NOMO-1 treated with DMSO at 0.1 percent for 48 hours (cell line): Measurements from ENCODE around the gene PPIF.
A peak's percentile ranks its signal among the peaks of the same experiment; 100 is the strongest.

Experiments used
- DNase-seq: peaks from one replicate; lab custom pipeline; 2025; ENCODE audit not compliant: unreplicated experiment; lab: John Stamatoyannopoulos, UW

Gene PPIF

GRCh38 chr10:79313320-79313719, 33.9 kb upstream of the PPIF start:
- no peak for DNase-seq

- no peak for DNase-seq
Measured at GRCh38 chr10:79313911-79314439, 33.3 kb upstream of the PPIF start.

GRCh38 chr10:79314761-79315601, 32.3 kb upstream of the PPIF start:
- DNase-seq, result no peak

- no peak for DNase-seq
Measured at GRCh38 chr10:79315602-79315920, 31.7 kb upstream of the PPIF start.

- DNase-seq, result no peak
Measured at GRCh38 chr10:79316671-79317431, 30.4 kb upstream of the PPIF start.

GRCh38 chr10:79318369-79318768, 28.9 kb upstream of the PPIF start:
- no peak for DNase-seq

- no peak for DNase-seq
Measured at GRCh38 chr10:79319115-79319771, 28.0 kb upstream of the PPIF start.

- DNase-seq, result no peak
Measured at GRCh38 chr10:79320316-79320715, 27.0 kb upstream of the PPIF start.

- DNase-seq, result peak; percentile 95
Measured at GRCh38 chr10:79320820-79321493, 26.3 kb upstream of the PPIF start.

- no peak for DNase-seq
Measured at GRCh38 chr10:79321494-79321882, 25.8 kb upstream of the PPIF start.

- no peak for DNase-seq
Measured at GRCh38 chr10:79321951-79322350, 25.3 kb upstream of the PPIF start.

- DNase-seq, result peak; percentile 79
Measured at GRCh38 chr10:79322616-79323543, 24.4 kb upstream of the PPIF start.

GRCh38 chr10:79323602-79324001, 23.7 kb upstream of the PPIF start:
- DNase-seq, result no peak

- no peak for DNase-seq
Measured at GRCh38 chr10:79324032-79324695, 23.1 kb upstream of the PPIF start.

- no peak for DNase-seq
Measured at GRCh38 chr10:79326361-79327089, 20.7 kb upstream of the PPIF start.

GRCh38 chr10:79327090-79327457, 20.2 kb upstream of the PPIF start:
- DNase-seq, result no peak

- DNase-seq, result no peak
Measured at GRCh38 chr10:79328147-79328701, 19.0 kb upstream of the PPIF start.

- no peak for DNase-seq
Measured at GRCh38 chr10:79328737-79329504, 18.3 kb upstream of the PPIF start.
